Keratinocyte (primary cell): ENCODE measurements around the gene ZNF467.

Experiments used
- CTCF ChIP-seq, 3 experiments: IDR thresholded peaks in 1 of 3; conservative IDR thresholded peaks in 1 of 3; optimal IDR thresholded peaks in 1 of 3; 2 replicates in 2 of 3; 3 replicates in 1 of 3; pipeline versions ENCODE3 to v1.5.1; 2011; ENCODE audit warnings: low read length in 3 of 3, mild to moderate bottlenecking in 3 of 3, moderate library complexity in 2 of 3, control low read depth in 1 of 3, inconsistent platforms in 1 of 3; ENCODE audit not compliant: insufficient read depth in 2 of 3; ENCODE audit errors: extremely low read depth in 1 of 3
- EZH2 ChIP-seq: IDR thresholded peaks from one replicate; pipeline ENCODE4 v1.6.1; 2012; ENCODE audit warnings: inconsistent platforms, mild to moderate bottlenecking, low read length, moderate library complexity

- TF ChIP-seq CTCF (optimal IDR thresholded peaks at IDR 0.05 in 1 of 3, IDR thresholded peaks at IDR 0.05 in 1 of 3, conservative IDR thresholded peaks at IDR 0.05 in 1 of 3; ENCODE audit: extremely low read depth in 1 of 3, insufficient read depth in 2 of 3, low read length in 3 of 3) (no peak), EZH2 (no peak)
Observed at GRCh38 chr7:149721084-149721601, 52.2 kb downstream of the ZNF467 start.
